ENCODE measurements around the gene WAPL. TPM values are rescaled to one million over a fixed set of nuclear protein-coding genes. Genes with fewer than 3 reads are reported as not detected.
"Not testable (repeated sequence)": the region's sequence is repeated elsewhere in the genome, so short reads cannot be mapped to it uniquely, and the experiment has no call there.

Gene WAPL
- total and polyA plus RNA-seq, 7 donors: 15.0 to 44.2 (median 33.8) TPM

DNA sequence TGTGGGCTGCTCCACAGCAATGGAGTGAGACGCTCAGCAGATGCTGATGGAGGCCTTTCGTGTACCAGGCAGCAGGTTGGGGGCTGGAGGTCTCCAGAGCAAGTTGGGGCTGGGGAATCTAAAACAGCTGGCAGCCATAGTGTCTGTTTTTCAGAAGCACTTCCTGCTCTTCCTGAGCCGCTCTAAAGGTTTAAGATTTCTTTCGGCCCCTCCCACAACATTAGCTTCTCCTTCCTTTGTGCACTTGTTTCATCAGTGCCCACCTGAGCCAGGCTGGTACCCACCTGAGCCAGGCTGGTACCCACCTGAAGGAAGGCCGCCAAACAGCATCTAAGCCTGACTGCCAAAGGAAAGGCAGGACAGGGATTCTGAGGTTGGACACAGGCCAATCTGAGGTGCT, 18.4 kb upstream of the WAPL start:
- no peak for DNase-seq
- TF ChIP-seq, protein P1, sequence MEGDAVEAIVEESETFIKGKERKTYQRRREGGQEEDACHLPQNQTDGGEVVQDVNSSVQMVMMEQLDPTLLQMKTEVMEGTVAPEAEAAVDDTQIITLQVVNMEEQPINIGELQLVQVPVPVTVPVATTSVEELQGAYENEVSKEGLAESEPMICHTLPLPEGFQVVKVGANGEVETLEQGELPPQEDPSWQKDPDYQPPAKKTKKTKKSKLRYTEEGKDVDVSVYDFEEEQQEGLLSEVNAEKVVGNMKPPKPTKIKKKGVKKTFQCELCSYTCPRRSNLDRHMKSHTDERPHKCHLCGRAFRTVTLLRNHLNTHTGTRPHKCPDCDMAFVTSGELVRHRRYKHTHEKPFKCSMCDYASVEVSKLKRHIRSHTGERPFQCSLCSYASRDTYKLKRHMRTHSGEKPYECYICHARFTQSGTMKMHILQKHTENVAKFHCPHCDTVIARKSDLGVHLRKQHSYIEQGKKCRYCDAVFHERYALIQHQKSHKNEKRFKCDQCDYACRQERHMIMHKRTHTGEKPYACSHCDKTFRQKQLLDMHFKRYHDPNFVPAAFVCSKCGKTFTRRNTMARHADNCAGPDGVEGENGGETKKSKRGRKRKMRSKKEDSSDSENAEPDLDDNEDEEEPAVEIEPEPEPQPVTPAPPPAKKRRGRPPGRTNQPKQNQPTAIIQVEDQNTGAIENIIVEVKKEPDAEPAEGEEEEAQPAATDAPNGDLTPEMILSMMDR (IDR thresholded peaks at IDR 0.05): no peak
- no peak for TF ChIP-seq POLR2A (IDR thresholded peaks at IDR 0.05)
- no peak for TF ChIP-seq POLR2AphosphoS5 (IDR thresholded peaks at IDR 0.05)
- TF ChIP-seq EP300 (IDR thresholded peaks at IDR 0.05): no peak
- H3K27ac ChIP-seq: no peak overlapping the region
- WGBS, 2 donors: 76 to 89% methylated on average over 5 of the region's 5 CpGs
- H3K9me3 ChIP-seq: no peaks in the 10 kb centered on the region
- H3K27me3 ChIP-seq: no peaks in the 10 kb centered on the region
- H3K36me3 ChIP-seq: no peaks in the 10 kb centered on the region
- intact Hi-C loops (cut with DNase I): no loop called here
- no peak overlapping the region for H3K4me3 ChIP-seq
- peaks cover 0 to 7% (median 2%) of the 10 kb centered on the region in 4 donors for H3K4me1 ChIP-seq

DNA sequence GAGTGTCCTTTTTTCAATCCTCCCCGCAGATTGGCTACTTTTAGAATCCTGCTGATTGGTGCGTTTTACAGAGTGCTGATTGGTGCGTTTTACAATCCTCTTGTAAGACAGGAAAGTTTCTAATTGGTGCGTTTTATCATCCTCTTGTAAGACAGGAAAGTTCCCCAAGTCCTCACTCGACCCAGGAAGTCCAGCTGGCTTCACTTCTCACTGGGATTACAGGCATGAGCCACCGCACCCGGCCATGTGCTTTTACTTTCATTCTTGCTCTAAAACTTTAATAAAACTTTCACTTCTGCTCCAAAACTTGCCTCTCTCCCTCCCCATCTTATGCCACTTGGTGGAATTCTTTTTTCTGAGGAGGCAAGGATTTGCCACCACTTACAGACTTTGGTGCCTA, 17.0 kb upstream of the WAPL start:
- Histone ChIP-seq H3K4me3 (no peak overlapping the region), H3K4me1 (peaks cover 0 to 8% (median 3%) of the 10 kb centered on the region in 4 donors), H3K27me3 (no peaks in the 10 kb centered on the region), H3K36me3 (no peaks in the 10 kb centered on the region), H3K9me3 (no peaks in the 10 kb centered on the region), H3K27ac (no peak overlapping the region)
- WGBS, 2 donors: 52 to 68% methylated on average over 7 of the region's 7 CpGs
- intact Hi-C loops (cut with DNase I): no loop called here
- DNase-seq: no peak
- TF ChIP-seq, protein P1 (IDR thresholded peaks at IDR 0.05): no peak
- TF ChIP-seq POLR2A (IDR thresholded peaks at IDR 0.05) (no peak), EP300 (IDR thresholded peaks at IDR 0.05) (no peak), POLR2AphosphoS5 (IDR thresholded peaks at IDR 0.05) (no peak)

GRCh38 chr10:86538040-86538439, 16.4 kb upstream of the WAPL start:
- DNase-seq; H3K27me3 ChIP-seq; H3K27ac ChIP-seq; H3K9me3 ChIP-seq; H3K4me1 ChIP-seq; H3K36me3 ChIP-seq; intact Hi-C loops (cut with DNase I); H3K4me3 ChIP-seq: not testable (repeated sequence)
- 98% methylated on average over 8 of the region's 8 CpGs for WGBS, 2 donors

DNA sequence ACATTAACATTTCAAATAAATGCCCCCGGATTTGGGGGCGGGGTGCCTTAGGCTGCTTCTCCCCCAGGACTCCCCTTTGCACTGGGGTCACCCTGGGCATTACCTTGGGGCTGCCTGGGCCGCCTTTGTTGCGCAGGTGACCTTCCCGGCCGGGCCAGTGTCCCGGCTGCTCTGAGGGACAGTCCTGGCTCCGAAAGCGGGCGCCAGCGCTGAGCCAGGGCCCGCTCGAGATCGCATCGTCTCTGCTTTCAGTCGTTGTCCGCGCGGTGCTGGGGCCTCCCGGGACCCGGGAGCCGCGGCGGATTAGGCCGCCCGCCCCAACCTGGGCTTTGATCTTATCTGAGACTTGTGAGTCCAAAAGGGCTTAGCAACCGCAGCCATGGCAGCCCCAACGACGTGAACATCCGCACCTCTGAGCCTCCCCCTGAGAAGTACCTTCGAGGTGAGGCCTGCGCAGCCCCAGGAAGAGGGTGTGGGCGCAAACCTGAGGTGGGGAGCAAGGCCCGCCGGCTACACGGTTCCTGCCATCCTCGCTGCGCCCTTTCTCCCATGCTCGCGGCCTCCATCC, 14.8 kb upstream of the WAPL start:
- H3K36me3 ChIP-seq: no peaks in the 10 kb centered on the region
- DNase-seq: no peak
- 36 to 81% methylated on average over 40 of the region's 40 CpGs for WGBS, 2 donors
- no peaks in the 10 kb centered on the region for H3K9me3 ChIP-seq
- peaks cover 0 to 8% (median 3%) of the 10 kb centered on the region in 4 donors for H3K4me1 ChIP-seq
- TF ChIP-seq, protein P1 (IDR thresholded peaks at IDR 0.05): no peak
- TF ChIP-seq POLR2A (IDR thresholded peaks at IDR 0.05): no peak
- no peak for TF ChIP-seq POLR2AphosphoS5 (IDR thresholded peaks at IDR 0.05)
- TF ChIP-seq EP300 (IDR thresholded peaks at IDR 0.05): no peak
- no peak overlapping the region for H3K27ac ChIP-seq
- intact Hi-C loops (cut with DNase I): no loop called here
- no peaks in the 10 kb centered on the region for H3K27me3 ChIP-seq
- H3K4me3 ChIP-seq: peak overlapping the region in 3 of 4 donors; percentile 42 to 54 (median 53)

DNA sequence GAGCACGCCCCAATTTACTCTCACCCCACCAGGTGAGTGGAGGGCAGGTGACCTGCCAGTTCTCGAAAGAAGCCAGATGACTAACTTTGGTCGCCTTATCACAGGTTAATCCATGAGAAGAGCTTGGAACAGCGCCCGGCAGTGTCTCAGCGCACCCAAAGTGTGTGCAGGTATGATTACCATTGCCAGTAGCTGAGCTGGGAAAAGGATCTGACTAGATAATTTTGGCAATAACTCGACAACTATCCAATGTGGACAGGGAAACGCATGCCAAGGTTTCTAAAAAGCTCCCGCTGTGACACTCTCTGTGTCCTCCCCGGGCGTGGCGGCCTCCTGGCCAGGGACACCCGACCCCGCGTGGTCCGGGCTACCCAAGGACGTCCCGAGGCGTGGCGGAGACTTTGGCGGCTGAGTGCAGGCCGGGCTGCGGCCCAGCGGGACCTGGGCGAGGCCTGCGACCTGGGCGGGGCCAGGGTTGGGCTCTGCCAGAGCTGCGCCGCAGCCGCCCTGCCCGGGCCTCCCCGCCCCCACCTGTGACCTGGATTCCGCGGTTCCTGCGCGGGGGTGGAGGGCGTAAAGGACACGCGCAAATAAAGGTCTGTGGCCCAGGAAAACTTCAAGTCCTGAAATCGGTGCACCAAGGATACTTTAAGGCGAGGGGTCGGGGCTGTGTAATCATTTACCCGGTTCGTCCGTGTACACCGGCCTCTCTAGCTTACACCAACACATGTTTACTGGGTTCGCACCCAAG, 13.7 kb upstream of the WAPL start:
- H3K4me1 ChIP-seq: peaks cover 0 to 8% (median 3%) of the 10 kb centered on the region in 4 donors
- no peaks in the 10 kb centered on the region for H3K27me3 ChIP-seq
- 7 to 40% methylated on average over 47 of the region's 47 CpGs for WGBS, 2 donors
- DNase-seq: peak; percentile 81
- intact Hi-C loops (cut with DNase I): no loop called here
- TF ChIP-seq POLR2A (IDR thresholded peaks at IDR 0.05): no peak
- TF ChIP-seq POLR2AphosphoS5 (IDR thresholded peaks at IDR 0.05): peak in 1 of 4 donors; percentile 18
- no peak for TF ChIP-seq EP300 (IDR thresholded peaks at IDR 0.05)
- H3K9me3 ChIP-seq: no peaks in the 10 kb centered on the region
- H3K4me3 ChIP-seq: peak overlapping the region; percentile 18 to 54 (median 48)
- H3K36me3 ChIP-seq: no peaks in the 10 kb centered on the region
- H3K27ac ChIP-seq: peak overlapping the region in 3 of 4 donors; percentile 9 to 36 (median 29)

Data from sigmoid colon (tissue), 7 donors.